ENCODE data around the gene HECW1.

DNA sequence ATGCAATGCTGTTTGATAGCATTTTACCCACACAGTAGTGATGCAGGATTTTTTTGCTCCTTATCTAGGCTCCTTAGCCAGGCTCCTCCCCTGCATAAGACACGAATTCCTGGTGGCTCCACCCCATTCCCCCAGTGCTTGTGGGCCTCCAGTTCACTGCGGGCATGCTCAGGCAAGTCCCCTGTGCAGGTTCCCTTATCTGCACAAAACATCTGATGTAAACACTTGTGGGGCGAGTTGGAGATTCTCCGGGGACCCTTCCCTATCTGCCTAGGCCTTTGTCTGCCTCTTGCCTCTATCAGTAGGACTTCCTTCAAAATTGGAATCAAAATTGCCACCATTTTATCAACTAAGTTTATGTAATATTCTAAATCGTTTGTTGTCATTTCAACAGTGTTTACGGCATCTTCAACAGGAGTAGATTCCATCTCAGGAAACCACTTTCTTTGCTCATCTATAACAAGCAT, 465.1 kb downstream of the HECW1 start:
- no peak for TF ChIP-seq CTCF (IDR thresholded peaks at IDR 0.05 in 2 of 3, conservative IDR thresholded peaks at IDR 0.05 in 1 of 3; ENCODE audit: control insufficient read depth in 2 of 3, extremely low read depth in 1 of 3, insufficient read depth in 1 of 3, low read depth in 3 of 3, low read length in 3 of 3)
- no peak for TF ChIP-seq CEBPB (IDR thresholded peaks at IDR 0.05; ENCODE audit: borderline replicate concordance in 1 of 2, low read depth in 2 of 2, low read length in 2 of 2)
- TF ChIP-seq POLR2AphosphoS5 (IDR thresholded peaks at IDR 0.05; ENCODE audit: low read length): no peak
- TF ChIP-seq POLR2A (IDR thresholded peaks at IDR 0.05; ENCODE audit: low read depth, low read length): no peak
- TF ChIP-seq ZBTB4 (CRISPR knock-in tag; IDR thresholded peaks at IDR 0.05): no peak
- no peak for TF ChIP-seq KDM1A (IDR thresholded peaks at IDR 0.05; ENCODE audit: borderline replicate concordance)
- TF ChIP-seq TARDBP (IDR thresholded peaks at IDR 0.05; ENCODE audit: borderline replicate concordance): no peak
- TF ChIP-seq MTA2 (IDR thresholded peaks at IDR 0.05; ENCODE audit: low read depth): no peak
- no peak for TF ChIP-seq SPI1 (IDR thresholded peaks at IDR 0.05; ENCODE audit: borderline replicate concordance, insufficient read depth, low read depth, low read length)
- TF ChIP-seq EZH2 (IDR thresholded peaks at IDR 0.05; ENCODE audit: borderline replicate concordance, control insufficient read depth, low read depth, low read length): no peak
- no peak for TF ChIP-seq POLR2AphosphoS2 (IDR thresholded peaks at IDR 0.05; ENCODE audit: low read depth, low read length)
- TF ChIP-seq ATF2 (IDR thresholded peaks at IDR 0.05; ENCODE audit: low read length): no peak
- TF ChIP-seq, protein P1, sequence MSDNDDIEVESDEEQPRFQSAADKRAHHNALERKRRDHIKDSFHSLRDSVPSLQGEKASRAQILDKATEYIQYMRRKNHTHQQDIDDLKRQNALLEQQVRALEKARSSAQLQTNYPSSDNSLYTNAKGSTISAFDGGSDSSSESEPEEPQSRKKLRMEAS (IDR thresholded peaks at IDR 0.05; ENCODE audit: low read depth, low read length): no peak
- no peak for TF ChIP-seq JUND (IDR thresholded peaks at IDR 0.05; ENCODE audit: low read depth, low read length)

All from GM12878 (cell line).